Left renal pelvis (tissue), 4 donors: ENCODE data around the gene NMT2. TPM values are rescaled to one million over a fixed set of nuclear protein-coding genes. Genes with fewer than 3 reads are reported as not detected.

ENCODE experiments used
- DNase-seq, 4 donors: peaks; one replicate each; pipeline ENCODE4 v3.0.0-alpha.2; 2013; ENCODE audit warnings: low read depth in 4 of 4, low spot score in 3 of 4
- polyA plus RNA-seq, 4 donors: library from polyadenylated mRNA; unstranded; fragments of 120-200 nt; gene quantifications; one replicate each; pipeline ENCODE4 v1.2.1, GENCODE V29; 2013; ENCODE audit not compliant: insufficient read length in 4 of 4

NMT2 gene
- polyA plus RNA-seq, 4 donors: 34.7 to 40.9 (median 36.0) TPM

- no peak for DNase-seq
Measured at GRCh38 chr10:15147594-15148392, 20.7 kb downstream of the NMT2 start.

- DNase-seq: no peak
Measured at GRCh38 chr10:15146366-15146765, 22.1 kb downstream of the NMT2 start.

GRCh38 chr10:15144788-15145187, 23.7 kb downstream of the NMT2 start:
- no peak for DNase-seq

GRCh38 chr10:15141136-15142054, 27.1 kb downstream of the NMT2 start:
- DNase-seq: no peak

- no peak for DNase-seq
Measured at GRCh38 chr10:15140698-15141097, 27.8 kb downstream of the NMT2 start.

GRCh38 chr10:15137636-15138035, 30.9 kb downstream of the NMT2 start:
- no peak for DNase-seq

GRCh38 chr10:15137036-15137359, 31.5 kb downstream of the NMT2 start:
- no peak for DNase-seq

GRCh38 chr10:15136129-15137035, 32.1 kb downstream of the NMT2 start:
- no peak for DNase-seq

- DNase-seq: no peak
Measured at GRCh38 chr10:15131330-15131729, 37.2 kb downstream of the NMT2 start.

GRCh38 chr10:15124908-15125307, 43.6 kb downstream of the NMT2 start:
- DNase-seq: no peak

- no peak for DNase-seq
Measured at GRCh38 chr10:15124190-15124589, 44.3 kb downstream of the NMT2 start.

- DNase-seq: no peak
Measured at GRCh38 chr10:15123749-15124184, 44.7 kb downstream of the NMT2 start.

- DNase-seq: no peak
Measured at GRCh38 chr10:15122477-15123030, 45.9 kb downstream of the NMT2 start.

GRCh38 chr10:15121707-15122106, 46.8 kb downstream of the NMT2 start:
- no peak for DNase-seq

- no peak for DNase-seq
Measured at GRCh38 chr10:15120523-15120922, 48.0 kb downstream of the NMT2 start.

GRCh38 chr10:15118615-15119014, 49.9 kb downstream of the NMT2 start:
- no peak for DNase-seq

- no peak for DNase-seq
Measured at GRCh38 chr10:15116225-15116624, 52.3 kb downstream of the NMT2 start.

GRCh38 chr10:15113766-15114165, 54.7 kb downstream of the NMT2 start:
- DNase-seq: no peak

GRCh38 chr10:15112657-15113056, 55.8 kb downstream of the NMT2 start:
- DNase-seq: no peak

- peak in 1 of 4 donors; percentile 50 for DNase-seq
Measured at GRCh38 chr10:15106352-15107013, 62.0 kb downstream of the NMT2 start.
